Esophagus squamous epithelium (tissue), 4 donors: Measurements from ENCODE around the gene TF.

Source experiments
- CTCF ChIP-seq, 6 experiments: fragments of 450-650 bp in 4 of 6; fragments of 200-600 bp in 2 of 6; sonication (generic) in 2 of 6; IDR thresholded peaks; one replicate each; pipeline ENCODE4 v1.5.1; 2016 to 2019; ENCODE audit warnings: antibody characterized with exemption in 6 of 6, mild to moderate bottlenecking in 4 of 6, moderate library complexity in 4 of 6
- POLR2A ChIP-seq, 4 donors: fragments of 450-650 bp; IDR thresholded peaks; one replicate each; pipeline ENCODE4 v1.6.1; 2017; ENCODE audit warnings: antibody characterized with exemption in 4 of 4, mild to moderate bottlenecking in 4 of 4, moderate library complexity in 3 of 4

DNA sequence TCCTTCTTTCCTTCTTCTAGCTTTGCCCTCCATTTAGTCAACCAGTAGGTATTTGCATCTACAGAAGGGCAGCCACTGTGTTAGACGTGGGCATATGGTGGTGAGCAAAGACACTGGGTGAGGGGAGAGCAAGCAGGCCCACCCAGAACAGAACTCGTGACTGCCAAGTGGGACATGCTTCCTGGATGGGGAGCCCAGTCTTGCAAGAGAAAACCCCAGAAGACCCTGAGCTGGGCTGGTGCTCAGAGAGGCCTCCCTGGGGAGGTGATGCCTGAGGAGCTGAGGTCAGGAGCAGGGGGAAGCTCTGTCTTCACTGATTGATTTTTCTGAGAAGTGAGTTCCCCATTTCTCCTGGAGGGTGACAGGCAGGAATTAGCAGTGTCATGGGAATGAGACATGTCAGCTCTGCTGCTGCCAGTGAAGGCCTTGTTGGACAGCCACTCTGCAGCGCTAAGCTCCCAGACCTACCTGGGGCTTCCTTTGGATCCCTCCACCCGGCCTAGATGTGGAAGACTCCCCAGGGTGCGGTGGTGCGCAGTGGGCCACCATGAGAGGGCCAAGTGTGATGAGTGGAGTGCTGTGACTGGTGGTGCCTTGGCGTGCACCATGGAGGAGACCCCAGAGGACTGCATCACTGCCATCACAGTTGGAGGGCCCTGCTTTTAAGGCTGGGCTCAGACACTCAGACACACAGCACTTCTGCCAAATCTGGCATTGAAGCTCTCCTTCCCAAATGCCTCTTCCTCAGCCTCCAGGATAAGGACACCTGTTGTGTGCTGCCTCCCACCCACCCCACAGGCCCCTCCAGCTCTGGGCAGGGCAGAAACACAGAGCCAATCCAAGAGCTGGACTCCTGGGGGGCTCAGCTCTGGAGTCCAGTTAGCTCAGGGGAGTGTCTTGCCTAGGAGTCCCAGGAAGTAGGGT is 44.5 kb upstream of the TF start:
- TF ChIP-seq CTCF (IDR thresholded peaks at IDR 0.05) (no peak), POLR2A (IDR thresholded peaks at IDR 0.05) (no peak)
